Smooth muscle cell of the coronary artery (primary cell): ENCODE results near the gene DNAI2. TPM values are rescaled to one million over a fixed set of nuclear protein-coding genes. Genes with fewer than 3 reads are reported as not detected.

Experiments used
- total RNA-seq: library from RNA; depleted of rRNA; stranded (reverse); fragments of >200 nt; gene quantifications from 2 replicates; pipeline ENCODE4 v1.2.3, GENCODE V29; 2014; ENCODE audit warnings: low replicate concordance

The DNAI2 gene, protein sequence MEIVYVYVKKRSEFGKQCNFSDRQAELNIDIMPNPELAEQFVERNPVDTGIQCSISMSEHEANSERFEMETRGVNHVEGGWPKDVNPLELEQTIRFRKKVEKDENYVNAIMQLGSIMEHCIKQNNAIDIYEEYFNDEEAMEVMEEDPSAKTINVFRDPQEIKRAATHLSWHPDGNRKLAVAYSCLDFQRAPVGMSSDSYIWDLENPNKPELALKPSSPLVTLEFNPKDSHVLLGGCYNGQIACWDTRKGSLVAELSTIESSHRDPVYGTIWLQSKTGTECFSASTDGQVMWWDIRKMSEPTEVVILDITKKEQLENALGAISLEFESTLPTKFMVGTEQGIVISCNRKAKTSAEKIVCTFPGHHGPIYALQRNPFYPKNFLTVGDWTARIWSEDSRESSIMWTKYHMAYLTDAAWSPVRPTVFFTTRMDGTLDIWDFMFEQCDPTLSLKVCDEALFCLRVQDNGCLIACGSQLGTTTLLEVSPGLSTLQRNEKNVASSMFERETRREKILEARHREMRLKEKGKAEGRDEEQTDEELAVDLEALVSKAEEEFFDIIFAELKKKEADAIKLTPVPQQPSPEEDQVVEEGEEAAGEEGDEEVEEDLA
- total RNA-seq = not detected in 2 replicates

DNA sequence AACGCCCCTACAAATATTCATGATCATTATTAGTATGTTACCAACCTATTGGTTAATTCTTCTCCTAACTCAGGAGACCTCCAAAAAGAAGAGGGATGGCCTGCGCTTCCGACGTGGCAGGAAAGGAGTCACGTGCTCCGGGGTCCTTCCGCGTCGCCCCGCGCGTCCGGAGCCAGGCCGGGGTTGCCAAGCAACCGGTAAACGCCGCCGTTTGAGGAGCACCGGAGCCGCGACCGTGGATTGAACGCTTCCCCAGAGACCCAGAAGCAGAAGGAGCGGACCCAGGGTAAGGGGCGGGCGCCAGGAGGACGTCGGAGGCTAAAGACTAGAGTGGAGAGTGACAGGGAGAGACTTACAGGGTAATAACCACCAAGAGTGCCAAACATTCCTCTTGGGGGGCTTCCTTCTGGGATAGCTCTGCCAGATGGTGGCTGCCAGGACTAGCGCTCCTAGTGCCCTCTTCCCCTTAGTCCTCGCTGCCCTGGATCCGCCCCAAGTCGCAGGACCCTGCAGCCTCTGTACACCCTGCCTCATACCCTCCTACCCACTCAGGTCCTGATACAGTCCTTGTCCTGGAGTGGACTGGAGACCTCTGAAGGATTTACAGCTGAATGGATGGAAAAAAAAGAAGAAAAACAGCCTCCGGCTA lies at the start of gene DNAI2:
Gene DNAI2, plus strand, starts transcription at position 175 of the 649 bp plus-strand sequence. CDS start 7,584 bp downstream, outside the sequence.

DNA sequence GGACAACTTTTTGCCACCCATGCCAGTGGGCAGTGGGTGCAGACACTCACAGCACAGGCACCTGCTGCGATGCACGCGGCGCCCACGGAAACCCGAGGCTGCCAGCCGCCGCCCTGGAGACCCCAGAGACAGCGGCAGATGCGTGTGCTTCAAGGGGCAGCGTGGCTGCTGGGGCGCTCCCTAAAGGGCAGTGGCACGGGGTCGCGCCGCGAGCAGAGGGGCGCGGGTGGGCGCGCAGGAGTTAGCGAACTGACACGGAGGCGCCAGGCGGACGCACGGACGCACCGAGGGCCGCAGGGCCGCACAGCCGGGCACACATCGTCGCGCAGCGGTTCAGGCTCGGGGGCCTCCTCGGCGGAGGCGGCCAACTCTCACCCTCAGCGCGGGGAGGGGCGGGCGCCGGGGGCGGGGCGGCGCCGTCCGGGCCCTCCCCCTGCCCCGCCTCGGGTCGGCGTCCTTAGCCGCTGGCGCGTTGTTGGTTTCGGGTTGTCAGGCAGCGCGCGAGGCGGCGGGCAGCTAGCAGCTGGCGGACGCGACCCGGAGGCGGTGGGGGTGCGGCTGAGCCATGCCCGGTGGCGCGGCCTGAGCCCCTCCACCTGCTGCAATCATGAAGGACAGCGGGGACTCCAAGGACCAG lies 51.8 kb downstream of the DNAI2 start, which contains the start of gene KIF19:
Gene KIF19, plus strand, starts transcription at position 484 of the 637 bp plus-strand sequence. Its CDS starts 124 bp downstream, at position 608.

DNA sequence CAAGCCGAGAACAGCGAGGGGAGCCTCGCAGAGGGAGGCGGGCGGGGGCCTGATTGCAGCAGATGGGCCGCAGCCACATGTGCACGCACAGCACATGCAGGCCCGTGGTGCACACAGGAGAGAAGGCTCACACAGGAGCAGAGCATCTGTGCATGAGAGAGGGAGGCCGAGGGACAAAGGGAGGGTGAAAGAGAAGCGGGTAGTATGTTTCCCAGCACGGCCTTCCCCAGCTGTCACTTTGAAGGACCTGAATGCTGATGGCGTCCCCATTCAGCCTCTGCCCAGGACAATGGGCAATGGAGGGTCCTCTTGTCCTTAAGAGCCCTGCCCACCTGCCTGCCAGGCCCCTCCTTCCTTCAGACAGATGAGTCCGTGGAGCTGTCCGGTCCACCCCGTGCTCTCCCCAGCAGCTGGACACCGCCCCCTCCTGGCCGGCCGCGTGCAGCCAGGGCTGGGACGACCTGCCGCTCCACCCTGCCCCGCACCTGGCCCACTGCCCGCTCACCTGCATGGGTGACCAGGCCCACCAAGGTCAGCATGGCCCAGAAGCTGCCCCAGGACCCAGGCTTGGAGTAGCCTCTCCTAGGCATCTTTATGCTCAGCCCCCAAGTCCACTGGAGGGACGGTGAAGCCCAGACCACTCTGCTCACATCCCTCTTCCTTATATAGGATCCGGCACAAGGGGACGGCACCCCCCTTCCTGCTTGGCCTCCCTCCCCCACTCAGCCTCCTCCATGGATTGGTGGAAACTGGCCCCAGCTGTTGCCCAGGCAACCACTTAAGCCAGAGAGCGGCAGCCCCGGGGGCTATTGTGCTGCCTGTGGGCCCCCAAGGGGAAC lies 87.4 kb downstream of the DNAI2 start, which contains the start of gene BTBD17:
Gene BTBD17, minus strand, starts transcription at position 639 of the 839 bp plus-strand sequence. Its CDS starts 49 bp downstream, at position 590.

Other genes with a start within 250 kb of the DNAI2 start
- gene RPL38, start 70.6 kb upstream of the DNAI2 start, total RNA-seq = 3,835 and 4,379 TPM in 2 replicates
- gene TTYH2, start 60.7 kb upstream of the DNAI2 start, total RNA-seq = 1.7 and 6.3 TPM in 2 replicates
- gene KIF19, start 52.0 kb downstream of the DNAI2 start, total RNA-seq = 1.1 TPM in 1 of 2 replicates, not detected in the other
- not detected in 2 replicates for gene BTBD17, start 87.6 kb downstream of the DNAI2 start, total RNA-seq
- not detected in 2 replicates for gene GPR142, start 93.3 kb downstream of the DNAI2 start, total RNA-seq
- 9.4 and 9.7 TPM in 2 replicates for gene GPRC5C, start 157.9 kb downstream of the DNAI2 start, total RNA-seq
- gene CD300A, start 192.4 kb downstream of the DNAI2 start, total RNA-seq = not detected in 2 replicates